GM18526 (cell line): ENCODE data around the gene NIPAL3.

Experiments used
- POLR2A ChIP-seq: IDR thresholded peaks from 3 replicates; pipeline ENCODE4 v1.6.1; 2011; ENCODE audit not compliant: insufficient read length; ENCODE audit errors: extremely low read depth

Gene NIPAL3

DNA sequence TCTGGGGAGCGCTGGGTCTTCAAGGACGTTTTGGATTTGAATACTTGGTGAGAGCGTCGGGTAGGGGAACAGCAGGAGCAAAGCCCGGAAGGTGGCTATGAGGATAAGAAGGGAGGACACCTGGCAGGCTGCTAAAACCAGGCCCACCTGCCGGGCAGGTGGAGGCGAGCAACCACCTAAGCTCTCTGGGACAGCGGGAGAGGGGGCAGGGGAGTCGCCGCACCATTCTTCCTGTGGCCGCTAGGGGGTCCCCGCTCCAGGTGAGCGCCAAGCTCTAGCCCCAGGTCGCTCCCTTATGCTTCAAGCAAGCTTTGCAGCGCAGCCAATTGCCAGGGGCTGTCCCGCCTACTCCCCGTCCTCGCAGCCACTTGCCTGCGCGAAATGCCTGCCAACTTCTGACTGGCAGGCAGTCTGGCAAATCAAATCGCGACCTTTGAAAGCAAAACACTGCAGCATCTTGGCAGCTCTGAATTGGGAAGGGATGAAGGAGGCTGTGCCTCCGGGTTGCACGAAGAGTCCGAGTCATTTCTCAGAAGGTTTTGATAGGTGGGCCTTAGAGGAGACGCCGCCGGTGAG lies at the start of gene NIPAL3:
NIPAL3 (plus strand) TSS at position 469 of the 576 bp plus-strand sequence. CDS start 3,746 bp downstream, outside the sequence.
- TF ChIP-seq POLR2A: peak; percentile 34

- TF ChIP-seq POLR2A: no peak
Measured at GRCh38 chr1:24366707-24367106, 48.9 kb upstream of the NIPAL3 start.

DNA sequence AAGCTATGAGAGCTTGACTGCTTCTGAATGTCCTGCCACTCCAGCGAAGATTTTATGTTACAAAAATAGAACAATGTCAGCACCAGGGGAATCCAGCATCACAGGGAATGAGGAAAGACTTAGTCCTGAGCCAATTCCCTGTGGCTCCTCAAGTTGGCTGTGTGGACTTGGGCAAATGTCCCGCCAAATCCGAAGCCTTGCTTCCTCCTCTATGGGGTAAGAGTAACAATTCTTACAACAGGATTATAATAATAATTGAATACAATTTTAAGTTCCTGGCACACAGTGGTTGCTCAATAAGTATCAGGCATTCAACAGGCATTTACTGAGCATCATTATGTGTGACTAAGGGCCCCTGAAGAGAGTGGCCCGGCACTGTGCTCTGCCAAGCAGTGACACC lies 46.4 kb upstream of the NIPAL3 start:
- no peak for TF ChIP-seq POLR2A

- no peak for TF ChIP-seq POLR2A
Measured at GRCh38 chr1:24369801-24370200, 45.8 kb upstream of the NIPAL3 start.

- TF ChIP-seq POLR2A: no peak
Measured at GRCh38 chr1:24373044-24373443, 42.6 kb upstream of the NIPAL3 start.

- no peak for TF ChIP-seq POLR2A
Measured at GRCh38 chr1:24373710-24374109, 41.9 kb upstream of the NIPAL3 start.

GRCh38 chr1:24374891-24375786 lies 40.5 kb upstream of the NIPAL3 start:
- no peak for TF ChIP-seq POLR2A

GRCh38 chr1:24379733-24380315 lies 35.8 kb upstream of the NIPAL3 start:
- no peak for TF ChIP-seq POLR2A

DNA sequence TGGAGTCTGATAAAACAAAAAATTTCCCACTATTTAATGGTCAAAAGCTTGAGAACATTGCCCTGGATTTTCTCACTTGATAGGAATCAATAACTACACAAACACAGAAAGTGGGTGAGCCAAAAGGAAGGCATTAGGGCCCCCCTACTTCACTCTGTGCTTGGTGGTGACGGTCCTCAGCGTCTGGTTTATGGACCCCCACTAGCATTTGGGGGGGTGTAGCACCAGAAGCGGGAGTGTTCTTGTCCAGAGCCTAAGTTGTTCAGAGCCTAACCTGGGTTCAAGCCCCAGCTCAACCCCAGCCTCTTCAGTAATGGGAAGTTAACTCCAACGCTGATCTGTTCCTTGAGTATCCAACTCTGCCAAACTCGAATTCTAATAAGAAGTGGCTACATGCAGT lies 35.1 kb upstream of the NIPAL3 start:
- no peak for TF ChIP-seq POLR2A

DNA sequence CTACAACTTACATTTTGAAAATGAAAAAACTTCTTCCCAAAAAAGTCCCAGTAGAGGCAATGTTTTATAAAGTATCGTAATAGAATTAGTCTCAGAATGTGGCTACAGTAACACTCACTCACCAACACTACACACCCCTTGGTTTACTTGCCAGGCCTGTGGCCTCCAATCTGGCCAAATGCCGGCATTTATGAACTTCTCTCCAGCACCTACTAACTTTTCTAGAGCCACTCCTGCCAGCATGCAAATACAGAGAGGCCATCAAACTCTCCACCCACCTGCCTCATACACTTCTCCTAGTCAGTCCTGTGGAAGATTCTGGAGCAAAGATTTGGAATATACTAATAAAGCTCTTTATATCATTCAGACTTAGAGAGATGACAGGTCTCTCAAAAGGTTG lies 34.3 kb upstream of the NIPAL3 start:
- no peak for TF ChIP-seq POLR2A

- no peak for TF ChIP-seq POLR2A
Measured at GRCh38 chr1:24382165-24382577, 33.4 kb upstream of the NIPAL3 start.

- TF ChIP-seq POLR2A: no peak
Measured at GRCh38 chr1:24383381-24383940, 32.1 kb upstream of the NIPAL3 start.

DNA sequence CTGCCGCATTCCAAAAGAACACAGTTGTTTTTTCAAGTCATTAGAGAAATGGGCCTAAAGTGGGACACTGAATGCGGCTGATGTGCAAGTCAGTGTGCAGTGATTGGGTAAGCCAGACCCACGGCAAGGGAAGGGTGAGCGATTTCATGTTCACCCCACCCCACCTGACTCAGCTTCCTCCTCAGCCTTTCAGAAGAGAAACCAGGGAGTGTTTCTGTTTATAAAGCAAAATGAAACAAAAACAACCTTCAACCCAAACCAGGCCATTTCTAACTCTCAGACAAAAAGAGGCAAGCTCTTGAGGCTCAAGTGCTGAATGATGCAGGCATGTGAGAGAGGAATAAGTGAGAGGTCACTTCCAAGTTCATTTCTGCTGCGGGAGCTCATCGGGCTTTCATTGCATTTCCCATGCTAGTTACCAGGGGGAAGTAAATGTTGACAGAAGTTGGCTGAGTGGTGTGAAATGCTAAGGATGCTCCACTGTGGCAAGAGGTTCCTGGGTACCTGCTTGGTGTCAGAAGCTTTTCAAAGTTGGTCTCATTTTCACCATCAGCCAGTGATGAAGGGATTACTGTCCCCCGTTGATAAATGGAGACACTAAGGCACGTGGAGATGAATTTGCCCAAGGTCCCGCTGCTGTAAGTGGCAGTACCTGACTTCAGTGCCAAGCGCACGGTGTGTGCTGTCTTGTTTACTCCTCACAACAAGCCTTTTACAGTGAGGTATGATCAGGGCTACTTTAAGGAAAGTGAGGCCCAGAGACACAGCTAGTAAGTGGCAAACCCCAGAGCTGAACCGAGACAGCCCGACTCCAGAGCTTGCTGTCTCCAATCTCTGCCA lies 31.1 kb upstream of the NIPAL3 start:
- TF ChIP-seq POLR2A: no peak

DNA sequence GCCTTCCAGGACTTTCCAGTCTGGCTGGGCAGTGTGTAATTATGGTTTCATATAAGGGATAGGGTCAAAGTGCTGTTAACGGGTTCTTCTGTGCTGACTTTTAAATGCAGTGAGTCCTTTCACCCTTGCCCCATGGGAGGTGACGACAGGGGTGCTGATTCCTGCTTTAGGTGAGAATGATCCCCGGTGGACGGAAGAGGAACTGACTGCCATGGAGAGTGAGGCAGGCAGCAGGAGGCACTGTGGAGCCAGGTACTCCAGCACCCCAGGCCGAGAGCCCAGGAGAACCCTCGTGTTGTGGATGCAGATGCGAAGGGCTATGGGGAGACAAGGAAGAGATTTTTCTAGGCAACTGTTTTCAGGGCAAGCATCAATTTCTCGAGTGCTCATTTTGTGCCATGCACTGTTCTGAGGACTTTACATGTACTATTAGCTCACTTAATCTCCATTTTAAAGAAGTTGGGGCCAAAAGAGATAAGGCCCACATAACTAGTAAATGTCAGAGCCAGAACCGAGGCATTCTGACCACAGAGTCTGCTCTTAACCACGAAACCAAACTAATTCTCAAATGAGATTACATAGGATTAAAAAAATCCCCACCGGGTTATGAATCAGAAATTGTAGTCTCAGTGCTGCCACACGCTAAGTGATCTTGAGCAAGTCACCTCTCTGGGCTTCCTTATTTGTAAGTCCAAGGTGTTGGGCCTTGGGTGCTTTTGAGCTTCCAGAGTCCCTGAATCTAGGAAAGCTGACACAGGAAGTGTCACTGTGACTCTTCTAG lies 30.3 kb upstream of the NIPAL3 start:
- TF ChIP-seq POLR2A: no peak
